ENCODE results near the gene XYLT1. TPM values are rescaled to one million over a fixed set of nuclear protein-coding genes. Genes with fewer than 3 reads are reported as not detected.

XYLT1 gene
- total and polyA plus RNA-seq, 2 of the 8 experiments (the other 6 are each of a cell fraction or from before 2014, with no cell fraction given): 6.6 to 25.4 TPM

- Histone ChIP-seq H3K23ac (ENCODE audit: insufficient read length) (no peak overlapping the region), H2AK5ac (ENCODE audit: low read depth, low read length) (no peak overlapping the region), H3K27ac (ENCODE audit: low read depth, low read length) (no peak overlapping the region), H3K14ac (ENCODE audit: insufficient read length) (no peak overlapping the region), H4K20me1 (replicated peaks in 1 of 2; ENCODE audit: control insufficient read depth in 1 of 2, insufficient read depth in 2 of 2, low read length in 2 of 2) (no peaks in the 10 kb centered on the region), H4K91ac (replicated peaks; ENCODE audit: insufficient read length, low read length) (no peak overlapping the region), H3K4me1 (replicated peaks in 1 of 4; ENCODE audit: control insufficient read depth in 3 of 4, insufficient read depth in 4 of 4, low read length in 3 of 4) (no peaks in the 10 kb centered on the region), H3K56ac (replicated peaks; ENCODE audit: insufficient read length, low read depth, low read length) (no peak overlapping the region), H3K79me2 (ENCODE audit: control insufficient read depth in 1 of 2, insufficient read depth in 2 of 2, low read length in 2 of 2) (no peaks in the 10 kb centered on the region), H2BK12ac (ENCODE audit: low read depth, low read length) (no peak overlapping the region), H3K4me3 (ENCODE audit: extremely low read depth in 1 of 4, insufficient read depth in 2 of 4, low read depth in 3 of 4, low read length in 4 of 4) (no peak overlapping the region), H3K9me3 (ENCODE audit: insufficient read depth in 2 of 2, low read depth in 1 of 2, low read length in 1 of 2) (no peaks in the 10 kb centered on the region), H2BK5ac (ENCODE audit: low read depth, low read length) (no peak overlapping the region), H4K5ac (ENCODE audit: insufficient read length, low read depth, low read length) (no peak overlapping the region), H3K27me3 (replicated peaks in 1 of 4; ENCODE audit: control insufficient read depth in 3 of 4, extremely low read depth in 1 of 4, insufficient read depth in 3 of 4, low read length in 3 of 4) (no peaks in the 10 kb centered on the region), H3K36me3 (ENCODE audit: control insufficient read depth in 2 of 4, insufficient read depth in 4 of 4, low read length in 3 of 4) (no peaks in the 10 kb centered on the region), H2AFZ (ENCODE audit: low read length) (no peak overlapping the region), H3K4me2 (ENCODE audit: insufficient read depth in 1 of 2, low read depth in 2 of 2, low read length in 2 of 2) (no peak overlapping the region), H2BK20ac (ENCODE audit: low read length) (no peak overlapping the region), H4K8ac (ENCODE audit: extremely low read depth, insufficient read depth, low read length) (no peak overlapping the region), H2BK120ac (replicated peaks; ENCODE audit: low read depth, low read length) (no peak overlapping the region), H3K4ac (replicated peaks; ENCODE audit: insufficient read length, low read depth, low read length) (no peak overlapping the region), H3K79me1 (ENCODE audit: low read depth, low read length) (no peaks in the 10 kb centered on the region), H3K18ac (ENCODE audit: extremely low read depth, low read length) (no peak overlapping the region), H2BK15ac (ENCODE audit: low read length) (no peak overlapping the region), H3K9ac (replicated peaks in 1 of 4; ENCODE audit: extremely low read depth in 1 of 4, low read depth in 3 of 4, low read length in 3 of 4) (no peak overlapping the region), H3K23me2 (ENCODE audit: low read depth, low read length) (no peaks in the 10 kb centered on the region)
- no peak for DNase-seq (ENCODE audit: low read depth in 1 of 2, low spot score in 2 of 2)
- CTCF ChIA-PET (ENCODE audit: partially characterized antibody): interaction anchor here (0.7 kb wide), 1 partner anchor 477 kb away, joined by 3 read pairs; no protein-coding TSS in a partner anchor
- POLR2A ChIA-PET (ENCODE audit: partially characterized antibody): no interaction called here
- FAIRE-seq: no peak
- TF ChIP-seq SIN3A (conservative IDR thresholded peaks at IDR 0.05 in 1 of 2, IDR thresholded peaks at IDR 0.05 in 1 of 2; ENCODE audit: low read depth in 1 of 2, low read length in 2 of 2): no peak
- no peak for TF ChIP-seq POU5F1 (IDR thresholded peaks at IDR 0.05; ENCODE audit: low read depth, low read length)
These were observed 26.1 kb upstream of the XYLT1 start for GRCh38 chr16:17496891-17497290.

All from H1 (cell line).